Keratinocyte (primary cell): ENCODE data around the gene TLCD1.

ENCODE experiments used
- EZH2 ChIP-seq: IDR thresholded peaks from one replicate; pipeline ENCODE4 v1.6.1; 2012; ENCODE audit warnings: inconsistent platforms, mild to moderate bottlenecking, low read length, moderate library complexity
- TF ChIP-seq, protein P1 (sequence below), 3 experiments: IDR thresholded peaks in 1 of 3; conservative IDR thresholded peaks in 1 of 3; optimal IDR thresholded peaks in 1 of 3; 2 replicates in 2 of 3; 3 replicates in 1 of 3; pipeline versions ENCODE3 to v1.5.1; 2011; ENCODE audit warnings: low read length in 3 of 3, mild to moderate bottlenecking in 3 of 3, moderate library complexity in 2 of 3, control low read depth in 1 of 3, inconsistent platforms in 1 of 3; ENCODE audit not compliant: insufficient read depth in 2 of 3; ENCODE audit errors: extremely low read depth in 1 of 3

DNA sequence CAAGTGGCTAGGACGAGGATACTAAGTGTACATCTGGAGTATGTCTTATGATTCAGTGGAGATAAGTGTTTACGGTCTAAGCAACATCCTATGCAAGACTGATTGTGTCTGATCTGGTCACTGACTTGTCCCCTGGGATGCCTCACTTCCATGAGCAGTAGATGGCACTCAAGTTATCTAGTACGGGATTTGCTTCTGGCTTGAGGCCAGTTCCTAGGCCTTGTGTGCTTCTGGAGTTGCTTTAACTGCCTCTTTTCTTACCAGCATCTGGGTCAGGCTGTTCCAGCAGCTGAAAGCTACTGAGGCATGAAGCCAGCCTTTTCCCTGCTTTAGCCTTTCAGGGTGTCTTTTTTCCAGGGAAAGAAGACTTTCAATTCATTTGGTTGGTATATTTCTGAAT is 41.1 kb downstream of the TLCD1 start:
- TF ChIP-seq, protein P1, sequence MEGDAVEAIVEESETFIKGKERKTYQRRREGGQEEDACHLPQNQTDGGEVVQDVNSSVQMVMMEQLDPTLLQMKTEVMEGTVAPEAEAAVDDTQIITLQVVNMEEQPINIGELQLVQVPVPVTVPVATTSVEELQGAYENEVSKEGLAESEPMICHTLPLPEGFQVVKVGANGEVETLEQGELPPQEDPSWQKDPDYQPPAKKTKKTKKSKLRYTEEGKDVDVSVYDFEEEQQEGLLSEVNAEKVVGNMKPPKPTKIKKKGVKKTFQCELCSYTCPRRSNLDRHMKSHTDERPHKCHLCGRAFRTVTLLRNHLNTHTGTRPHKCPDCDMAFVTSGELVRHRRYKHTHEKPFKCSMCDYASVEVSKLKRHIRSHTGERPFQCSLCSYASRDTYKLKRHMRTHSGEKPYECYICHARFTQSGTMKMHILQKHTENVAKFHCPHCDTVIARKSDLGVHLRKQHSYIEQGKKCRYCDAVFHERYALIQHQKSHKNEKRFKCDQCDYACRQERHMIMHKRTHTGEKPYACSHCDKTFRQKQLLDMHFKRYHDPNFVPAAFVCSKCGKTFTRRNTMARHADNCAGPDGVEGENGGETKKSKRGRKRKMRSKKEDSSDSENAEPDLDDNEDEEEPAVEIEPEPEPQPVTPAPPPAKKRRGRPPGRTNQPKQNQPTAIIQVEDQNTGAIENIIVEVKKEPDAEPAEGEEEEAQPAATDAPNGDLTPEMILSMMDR (optimal IDR thresholded peaks at IDR 0.05 in 1 of 3, IDR thresholded peaks at IDR 0.05 in 1 of 3, conservative IDR thresholded peaks at IDR 0.05 in 1 of 3; ENCODE audit: extremely low read depth in 1 of 3, insufficient read depth in 2 of 3, low read length in 3 of 3) = peak in 1 of 3 experiments; percentile 26
- TF ChIP-seq EZH2 = no peak
